Right lobe of liver (tissue), 6 donors: ENCODE results near the gene XPA. TPM values are rescaled to one million over a fixed set of nuclear protein-coding genes. Genes with fewer than 3 reads are reported as not detected.
"Not testable (repeated sequence)": the region's sequence is repeated elsewhere in the genome, so short reads cannot be mapped to it uniquely, and the experiment has no call there.

Source experiments
- ATAC-seq, 4 donors: fragments of 200-7000 bp; cut with Tn5 transposase; one replicate each; pipeline ENCODE4 v1.9.1; 2020; ENCODE audit warnings: mild to moderate bottlenecking in 4 of 4, moderate library complexity in 4 of 4
- DNase-seq, 3 donors: peaks; one replicate each; pipeline ENCODE4 v3.0.0-alpha.2; 2020
- H3K27ac ChIP-seq, 3 donors: fragments of 200-600 bp; one replicate each; pipeline ENCODE4 v1.8.0; 2022
- H3K27me3 ChIP-seq, 2 donors: fragments of 200-600 bp; one replicate each; pipeline ENCODE4 v1.8.0; 2022
- H3K36me3 ChIP-seq, 4 donors: fragments of 200-600 bp; sonication (generic) in 1 of 4; one replicate each; pipeline versions ENCODE4 v1.5.1 to v1.8.0; 2017 to 2022; ENCODE audit warnings: control low read depth in 1 of 4
- H3K4me1 ChIP-seq, 4 donors: fragments of 200-600 bp; sonication (generic) in 1 of 4; one replicate each; pipeline versions ENCODE4 v1.5.1 to v1.8.0; 2017 to 2022; ENCODE audit warnings: control low read depth in 1 of 4
- H3K4me3 ChIP-seq, 3 donors: fragments of 200-600 bp; one replicate each; pipeline ENCODE4 v1.8.0; 2022
- H3K9me3 ChIP-seq, 4 donors: fragments of 200-600 bp; sonication (generic) in 1 of 4; one replicate each; pipeline versions ENCODE4 v1.5.1 to v1.8.0; 2017 to 2022; ENCODE audit warnings: control low read depth in 1 of 4
- POLR2A ChIP-seq: fragments of 450-650 bp; IDR thresholded peaks from one replicate; pipeline ENCODE4 v1.6.1; 2017; ENCODE audit warnings: antibody characterized with exemption, mild to moderate bottlenecking
- WGBS: methylation state at CpG from one replicate; pipeline ENCODE4 v1.1.6; 2018; ENCODE audit warnings: low coverage, low lambda C conversion rate; ENCODE audit not compliant: insufficient coverage; ENCODE audit errors: missing lambda C conversion rate; 5-methylcytosine and 5-hydroxymethylcytosine counted together
- intact Hi-C, 2 donors: fragments of 100-400 bp; cut with DNase I; formaldehyde crosslinking; loops; one replicate each; pipeline versions ENCODE4 v1.11.2 to v1.14.1; 2022
- total RNA-seq, 6 experiments: library from RNA; depleted of rRNA in 2 of 6; stranded (reverse); fragments of >200 nt in 2 of 6; fragmentation: NEBNext Ultra II Directional in 3 of 6; extraction: Animal tissue kit (Norgen Biotek cat#: 25700) in 3 of 6; gene quantifications; one replicate each; pipeline versions ENCODE4 v1.1.0 to v1.2.4, GENCODE V29; 2016 to 2023
- TF ChIP-seq, protein P1 (sequence below), 4 donors: fragments of 200-600 bp in 3 of 4; fragments of 450-650 bp in 1 of 4; IDR thresholded peaks; one replicate each; pipeline versions ENCODE4 v1.5.1 to v1.8.0; 2016 to 2022; ENCODE audit warnings: antibody characterized with exemption in 4 of 4, mild to moderate bottlenecking in 2 of 4
- donor health status: DM: no; HTN: yes; CAD: no.
- donor health status: DM: no; HTN: no; CAD: no.
- donor health status: DM: no; HTN: no; CAD: no.
- donor health status: DM: no; HTN: yes; CAD: no.
- donor health status: DM: no; HTN: yes; CAD: no.

Gene XPA
- total RNA-seq, 6 experiments from 2014 or later, result 4.4 to 9.0 (median 6.7) TPM

DNA sequence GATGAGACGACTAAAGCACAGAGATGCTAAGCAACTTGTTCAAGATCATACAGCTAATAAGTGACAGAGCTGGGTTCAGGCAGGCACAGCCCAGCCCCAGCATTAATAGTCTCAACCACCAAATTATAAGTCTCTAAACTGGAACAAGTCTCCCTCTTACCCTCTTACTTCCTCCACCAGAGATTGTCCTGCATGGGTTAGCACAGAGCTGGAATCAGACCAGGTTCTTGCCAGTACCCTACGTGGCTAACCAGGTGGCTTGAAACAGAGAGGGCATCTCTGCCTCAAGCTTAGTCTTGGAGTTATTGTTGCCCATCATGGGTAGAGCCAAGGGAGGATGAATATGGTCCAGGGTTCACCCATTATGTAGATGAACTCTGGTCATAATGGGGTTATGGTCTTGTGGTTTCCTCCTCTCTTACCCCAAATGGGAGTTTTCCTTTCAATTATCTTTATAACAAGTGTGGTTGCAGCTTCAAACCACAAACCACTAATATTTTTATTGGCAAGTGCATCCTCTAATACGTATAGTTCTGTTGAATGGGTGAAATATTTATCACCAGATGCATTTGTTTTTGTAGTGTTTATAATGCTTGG is 8.3 kb upstream of the XPA start:
- H3K36me3 ChIP-seq, result no peaks in the 10 kb centered on the region
- WGBS, result 50% methylated on average over 3 of the region's 3 CpGs
- no peak for DNase-seq
- peaks cover 0 to 13% (median 6%) of the 10 kb centered on the region in 4 donors for H3K4me1 ChIP-seq
- no peak for ATAC-seq
- H3K4me3 ChIP-seq, result no peak overlapping the region
- no peaks in the 10 kb centered on the region for H3K9me3 ChIP-seq
- no peak overlapping the region for H3K27ac ChIP-seq
- TF ChIP-seq, protein P1, sequence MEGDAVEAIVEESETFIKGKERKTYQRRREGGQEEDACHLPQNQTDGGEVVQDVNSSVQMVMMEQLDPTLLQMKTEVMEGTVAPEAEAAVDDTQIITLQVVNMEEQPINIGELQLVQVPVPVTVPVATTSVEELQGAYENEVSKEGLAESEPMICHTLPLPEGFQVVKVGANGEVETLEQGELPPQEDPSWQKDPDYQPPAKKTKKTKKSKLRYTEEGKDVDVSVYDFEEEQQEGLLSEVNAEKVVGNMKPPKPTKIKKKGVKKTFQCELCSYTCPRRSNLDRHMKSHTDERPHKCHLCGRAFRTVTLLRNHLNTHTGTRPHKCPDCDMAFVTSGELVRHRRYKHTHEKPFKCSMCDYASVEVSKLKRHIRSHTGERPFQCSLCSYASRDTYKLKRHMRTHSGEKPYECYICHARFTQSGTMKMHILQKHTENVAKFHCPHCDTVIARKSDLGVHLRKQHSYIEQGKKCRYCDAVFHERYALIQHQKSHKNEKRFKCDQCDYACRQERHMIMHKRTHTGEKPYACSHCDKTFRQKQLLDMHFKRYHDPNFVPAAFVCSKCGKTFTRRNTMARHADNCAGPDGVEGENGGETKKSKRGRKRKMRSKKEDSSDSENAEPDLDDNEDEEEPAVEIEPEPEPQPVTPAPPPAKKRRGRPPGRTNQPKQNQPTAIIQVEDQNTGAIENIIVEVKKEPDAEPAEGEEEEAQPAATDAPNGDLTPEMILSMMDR (IDR thresholded peaks at IDR 0.05), result no peak
- TF ChIP-seq POLR2A, result no peak
- no peaks in the 10 kb centered on the region for H3K27me3 ChIP-seq
- intact Hi-C loops, result loop anchor here in 1 of 2 donors (5.0 kb wide), 1 partner anchor 197 kb away; no protein-coding TSS in a partner anchor

DNA sequence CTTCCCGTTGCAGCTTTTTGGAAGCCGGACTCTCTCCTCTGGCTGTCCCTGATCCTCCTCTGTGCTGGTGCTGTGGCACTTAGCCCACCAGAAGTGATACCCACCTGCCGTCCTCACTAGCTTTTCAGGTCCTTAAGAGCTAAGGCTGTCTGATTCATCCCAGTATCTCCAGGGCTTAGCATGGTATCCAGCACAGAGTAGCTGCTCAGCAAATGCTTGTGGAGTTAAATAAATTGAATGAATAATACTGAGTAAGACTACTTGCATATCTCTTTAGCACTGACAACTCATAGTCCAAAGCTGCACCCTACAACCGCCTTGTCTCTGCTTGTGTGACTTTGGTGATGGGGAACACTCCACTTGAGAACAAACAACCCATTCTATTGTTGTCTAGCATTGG is 7.7 kb upstream of the XPA start:
- intact Hi-C loops, result loop anchor here in 1 of 2 donors (5.0 kb wide), 1 partner anchor 197 kb away; no protein-coding TSS in a partner anchor
- H3K9me3 ChIP-seq, result no peaks in the 10 kb centered on the region
- no peak overlapping the region for H3K4me3 ChIP-seq
- DNase-seq, result no peak
- WGBS, result 100% methylated on average over 1 of the region's 4 CpGs
- peaks cover 0 to 13% (median 6%) of the 10 kb centered on the region in 4 donors for H3K4me1 ChIP-seq
- TF ChIP-seq POLR2A, result no peak
- TF ChIP-seq, protein P1 (IDR thresholded peaks at IDR 0.05), result no peak
- no peaks in the 10 kb centered on the region for H3K27me3 ChIP-seq
- no peak overlapping the region for H3K27ac ChIP-seq
- H3K36me3 ChIP-seq, result no peaks in the 10 kb centered on the region
- no peak for ATAC-seq

DNA sequence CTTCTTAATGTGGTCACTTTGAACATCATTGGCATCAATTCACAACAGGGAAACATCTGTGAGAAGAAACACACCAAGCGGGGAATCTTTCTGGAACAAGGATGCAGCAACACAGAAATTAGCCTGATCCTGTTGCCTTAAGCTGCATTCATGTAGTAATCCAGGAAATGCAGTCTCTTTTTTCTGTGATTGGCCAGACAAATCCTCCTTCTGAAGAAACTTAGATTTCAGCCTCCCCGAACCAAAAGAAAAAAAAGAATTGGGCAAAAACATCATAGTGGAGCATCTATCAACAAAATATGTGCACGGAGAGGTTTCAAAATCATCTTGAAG is 7.2 kb upstream of the XPA start:
- WGBS, result 88% methylated on average over 3 of the region's 3 CpGs
- DNase-seq (no peak), ATAC-seq (peak in 1 of 4 donors; percentile 6)
- no peaks in the 10 kb centered on the region for H3K9me3 ChIP-seq
- no peak overlapping the region for H3K4me3 ChIP-seq
- no peaks in the 10 kb centered on the region for H3K27me3 ChIP-seq
- peaks cover 0 to 13% (median 6%) of the 10 kb centered on the region in 4 donors for H3K4me1 ChIP-seq
- TF ChIP-seq, protein P1 (IDR thresholded peaks at IDR 0.05), result no peak
- intact Hi-C loops, result no loop called here
- H3K36me3 ChIP-seq, result no peaks in the 10 kb centered on the region
- H3K27ac ChIP-seq, result no peak overlapping the region

DNA sequence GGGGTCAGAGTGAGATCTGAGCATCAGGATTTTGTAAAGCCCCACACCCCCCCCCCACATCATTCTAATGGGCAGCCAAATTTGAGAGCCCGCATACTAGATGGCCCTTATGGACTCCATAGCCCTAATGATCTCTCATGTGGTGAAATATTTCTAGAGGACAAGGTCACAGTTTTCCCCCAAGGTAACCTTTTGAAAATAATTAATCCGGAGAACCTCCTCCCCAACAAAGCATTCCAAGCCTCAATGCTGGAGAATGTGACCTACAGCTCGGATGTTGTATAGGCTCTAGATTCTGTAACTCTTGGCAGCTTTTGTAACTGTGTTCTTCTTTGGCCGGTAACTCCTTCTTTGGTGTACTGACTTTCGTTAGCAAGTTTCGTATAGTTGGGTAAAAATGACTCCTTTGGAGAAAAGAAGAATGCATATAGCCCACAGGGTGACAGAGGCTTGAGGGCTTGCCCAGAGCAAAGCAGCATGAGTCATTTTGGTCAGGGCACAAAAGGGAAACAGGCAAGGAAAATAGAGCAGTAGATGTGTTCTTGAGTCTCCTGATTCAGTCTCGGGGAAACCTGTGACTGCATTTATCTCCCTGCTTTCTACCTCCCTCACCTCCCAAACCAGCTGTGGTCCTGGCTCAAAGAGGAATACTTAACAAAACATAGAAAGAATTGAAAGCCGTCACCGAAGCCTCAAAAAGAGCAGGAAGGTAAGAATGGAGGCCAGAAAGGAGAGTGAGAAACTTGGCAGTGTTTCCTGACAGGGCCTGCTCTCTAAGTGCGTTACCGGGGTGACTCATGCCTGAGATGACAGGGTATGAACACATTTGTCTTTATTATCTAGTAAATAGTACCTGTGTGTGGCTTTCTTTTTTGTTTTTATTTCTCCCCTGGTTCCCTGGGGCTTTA is 6.6 kb upstream of the XPA start:
- intact Hi-C loops, result no loop called here
- Histone ChIP-seq H3K9me3 (no peaks in the 10 kb centered on the region), H3K27me3 (no peaks in the 10 kb centered on the region), H3K36me3 (no peaks in the 10 kb centered on the region), H3K4me3 (no peak overlapping the region), H3K27ac (peak overlapping the region in 1 of 3 donors; percentile 26), H3K4me1 (peaks cover 0 to 13% (median 6%) of the 10 kb centered on the region in 4 donors)
- WGBS, result 45% methylated on average over 11 of the region's 11 CpGs
- DNase-seq, result no peak
- no peak for TF ChIP-seq POLR2A
- TF ChIP-seq, protein P1 (IDR thresholded peaks at IDR 0.05), result no peak
- ATAC-seq, result peak; percentile 67 to 79 (median 76)

DNA sequence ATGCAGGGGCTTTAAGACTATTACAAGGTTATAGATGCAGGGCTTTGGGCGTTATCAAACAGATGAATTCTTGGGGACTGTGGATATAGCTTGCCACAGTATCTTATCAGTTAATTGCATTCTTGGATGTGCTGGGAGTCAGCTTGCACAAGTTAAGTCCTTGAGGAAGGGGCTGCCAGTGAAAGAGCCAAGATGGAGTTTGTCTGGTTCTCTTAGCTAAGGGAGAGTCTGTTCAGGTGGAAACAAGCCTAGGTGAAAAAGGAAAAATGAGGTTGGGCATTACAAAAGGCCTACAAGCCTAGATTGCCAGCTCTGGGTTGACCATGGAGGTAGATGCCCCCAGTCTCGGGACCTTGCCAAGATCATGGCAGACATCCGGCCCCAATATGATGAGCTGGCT is 2.7 kb upstream of the XPA start:
- H3K27ac ChIP-seq, DNase-seq, H3K4me3 ChIP-seq, intact Hi-C loops, H3K36me3 ChIP-seq, H3K9me3 ChIP-seq, H3K27me3 ChIP-seq, ATAC-seq: not testable (repeated sequence)
- H3K4me1 ChIP-seq, result peaks cover 0 to 32% (median 16%) of the 10 kb centered on the region in 4 donors
- 82% methylated on average over 1 of the region's 3 CpGs for WGBS

DNA sequence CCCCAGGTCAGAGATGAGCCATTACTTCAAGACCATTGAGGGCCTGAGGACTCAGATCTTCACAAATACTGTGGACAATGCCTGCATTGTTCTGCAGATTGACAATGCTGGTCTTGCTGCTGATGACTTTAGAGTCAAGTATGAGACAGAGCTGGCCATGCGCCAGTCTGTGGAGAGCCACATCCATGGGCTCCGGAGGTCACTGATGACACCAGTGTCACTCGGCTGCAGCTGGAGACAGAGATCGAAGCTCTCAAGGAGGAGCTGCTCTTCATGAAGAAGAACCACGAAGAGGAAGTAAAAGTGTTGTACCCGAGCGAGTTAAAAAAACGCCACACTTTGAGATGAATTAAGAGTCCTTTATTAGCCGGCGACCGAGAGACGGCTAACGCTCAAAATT is 2.1 kb upstream of the XPA start:
- intact Hi-C loops, H3K4me3 ChIP-seq, H3K9me3 ChIP-seq, H3K27me3 ChIP-seq, H3K36me3 ChIP-seq, DNase-seq, ATAC-seq, H3K27ac ChIP-seq: not testable (repeated sequence)
- 61% methylated on average over 13 of the region's 13 CpGs for WGBS
- H3K4me1 ChIP-seq, result peaks cover 0 to 36% (median 16%) of the 10 kb centered on the region in 4 donors
